ENCODE data around the gene LCE1A. TPM values are rescaled to one million over a fixed set of nuclear protein-coding genes. Genes with fewer than 3 reads are reported as not detected.
A peak's percentile ranks its signal among the peaks of the same experiment; 100 is the strongest.

LCE1A gene
- total RNA-seq, 2 experiments from 2014 or later = not detected

- BruUV-seq (replicated peaks) = no TSS peak
- intact Hi-C loops (cut with micrococcal nuclease; ENCODE audit: unreplicated experiment) = no loop called here
- DNase-seq (ENCODE audit: low spot score) = peak; percentile 13
- no peaks in the 10 kb centered on the region for H3K36me3 ChIP-seq (ENCODE audit: insufficient read depth, low read length)
- POLR2A ChIA-PET = interaction anchor here (1.1 kb wide), 1 partner anchor 366 kb away, joined by 3 read pairs; no protein-coding TSS in a partner anchor
- H3K4me3 ChIP-seq (ENCODE audit: low read depth, low read length, poor library complexity, severe bottlenecking) = no peak overlapping the region
- no peaks in the 10 kb centered on the region for H3K9me3 ChIP-seq (ENCODE audit: low read length)
- H2AFZ ChIP-seq (ENCODE audit: low read length) = no peak overlapping the region
- no peaks in the 10 kb centered on the region for H4K20me1 ChIP-seq (ENCODE audit: insufficient read depth, low read length)
- H3K4me2 ChIP-seq (ENCODE audit: low read length) = no peak overlapping the region
- TF ChIP-seq CTCF (conservative IDR thresholded peaks at IDR 0.05; ENCODE audit: low read length) (peak; percentile 66), EZH2phosphoT487 (IDR thresholded peaks at IDR 0.05; ENCODE audit: borderline replicate concordance, low read depth, low read length) (no peak)
- no peaks in the 10 kb centered on the region for H3K9me2 ChIP-seq (ENCODE audit: insufficient read depth, low read length)
- CTCF ChIA-PET (ENCODE audit: unreplicated experiment) = no interaction called here
- H3K27ac ChIP-seq (ENCODE audit: low read depth, low read length, poor library complexity, severe bottlenecking) = no peak overlapping the region
- no peaks in the 10 kb centered on the region for H3K79me2 ChIP-seq (ENCODE audit: insufficient read depth, low read depth, low read length)
- H3K4me1 ChIP-seq (ENCODE audit: insufficient read depth, low read length, poor library complexity, severe bottlenecking) = no peaks in the 10 kb centered on the region
Observed at GRCh38 chr1:152870831-152871730, 43.8 kb downstream of the LCE1A start.

- CTCF ChIA-PET (ENCODE audit: unreplicated experiment) = no interaction called here
- Histone ChIP-seq H3K9me2 (ENCODE audit: insufficient read depth, low read length) (no peaks in the 10 kb centered on the region), H2AFZ (ENCODE audit: low read length) (no peak overlapping the region), H3K36me3 (ENCODE audit: insufficient read depth, low read length) (no peaks in the 10 kb centered on the region), H4K20me1 (ENCODE audit: insufficient read depth, low read length) (no peaks in the 10 kb centered on the region), H3K4me2 (ENCODE audit: low read length) (0 out of 2 replicates have a peak overlapping the region, but pooled peaks have one; percentile 17), H3K9me3 (ENCODE audit: low read length) (no peaks in the 10 kb centered on the region), H3K4me3 (ENCODE audit: low read depth, low read length, poor library complexity, severe bottlenecking) (no peak overlapping the region), H3K4me1 (ENCODE audit: insufficient read depth, low read length, poor library complexity, severe bottlenecking) (no peaks in the 10 kb centered on the region), H3K27ac (ENCODE audit: low read depth, low read length, poor library complexity, severe bottlenecking) (no peak overlapping the region), H3K79me2 (ENCODE audit: insufficient read depth, low read depth, low read length) (no peaks in the 10 kb centered on the region)
- no peak for DNase-seq (ENCODE audit: low spot score)
- TF ChIP-seq CTCF (conservative IDR thresholded peaks at IDR 0.05; ENCODE audit: low read length) (no peak), EZH2phosphoT487 (IDR thresholded peaks at IDR 0.05; ENCODE audit: borderline replicate concordance, low read depth, low read length) (no peak)
- no TSS peak for BruUV-seq (replicated peaks)
- POLR2A ChIA-PET = no interaction called here
- intact Hi-C loops (cut with micrococcal nuclease; ENCODE audit: unreplicated experiment) = no loop called here
Observed at GRCh38 chr1:152871731-152872126, 44.5 kb downstream of the LCE1A start.

- Histone ChIP-seq H3K4me2 (ENCODE audit: low read length) (no peak overlapping the region), H3K4me1 (ENCODE audit: insufficient read depth, low read length, poor library complexity, severe bottlenecking) (no peaks in the 10 kb centered on the region), H3K9me2 (ENCODE audit: insufficient read depth, low read length) (no peaks in the 10 kb centered on the region), H3K27ac (ENCODE audit: low read depth, low read length, poor library complexity, severe bottlenecking) (no peak overlapping the region), H3K36me3 (ENCODE audit: insufficient read depth, low read length) (no peaks in the 10 kb centered on the region), H3K79me2 (ENCODE audit: insufficient read depth, low read depth, low read length) (no peaks in the 10 kb centered on the region), H3K9me3 (ENCODE audit: low read length) (no peaks in the 10 kb centered on the region), H2AFZ (ENCODE audit: low read length) (no peak overlapping the region), H4K20me1 (ENCODE audit: insufficient read depth, low read length) (no peaks in the 10 kb centered on the region), H3K4me3 (ENCODE audit: low read depth, low read length, poor library complexity, severe bottlenecking) (no peak overlapping the region)
- intact Hi-C loops (cut with micrococcal nuclease; ENCODE audit: unreplicated experiment) = no loop called here
- CTCF ChIA-PET (ENCODE audit: unreplicated experiment) = no interaction called here
- POLR2A ChIA-PET = no interaction called here
- DNase-seq (ENCODE audit: low spot score) = no peak
- TF ChIP-seq EZH2phosphoT487 (IDR thresholded peaks at IDR 0.05; ENCODE audit: borderline replicate concordance, low read depth, low read length) (no peak), CTCF (conservative IDR thresholded peaks at IDR 0.05; ENCODE audit: low read length) (no peak)
- BruUV-seq (replicated peaks) = no TSS peak
Observed at GRCh38 chr1:152873495-152873894, 46.2 kb downstream of the LCE1A start.

All from OCI-LY7 (cell line).